Breast epithelium (tissue), 3 donors: Measurements from ENCODE around the gene SYNDIG1.

ENCODE experiments used
- CTCF ChIP-seq, 3 donors: fragments of 450-650 bp; IDR thresholded peaks; one replicate each; pipeline ENCODE4 v1.5.1; 2016 to 2017; ENCODE audit warnings: antibody characterized with exemption in 3 of 3, mild to moderate bottlenecking in 3 of 3, moderate library complexity in 3 of 3
- POLR2AphosphoS5 ChIP-seq, 3 donors: sonication (generic); formaldehyde crosslinking; IDR thresholded peaks; one replicate each; pipeline ENCODE4 v1.6.1; 2017; ENCODE audit warnings: antibody characterized with exemption in 3 of 3

DNA sequence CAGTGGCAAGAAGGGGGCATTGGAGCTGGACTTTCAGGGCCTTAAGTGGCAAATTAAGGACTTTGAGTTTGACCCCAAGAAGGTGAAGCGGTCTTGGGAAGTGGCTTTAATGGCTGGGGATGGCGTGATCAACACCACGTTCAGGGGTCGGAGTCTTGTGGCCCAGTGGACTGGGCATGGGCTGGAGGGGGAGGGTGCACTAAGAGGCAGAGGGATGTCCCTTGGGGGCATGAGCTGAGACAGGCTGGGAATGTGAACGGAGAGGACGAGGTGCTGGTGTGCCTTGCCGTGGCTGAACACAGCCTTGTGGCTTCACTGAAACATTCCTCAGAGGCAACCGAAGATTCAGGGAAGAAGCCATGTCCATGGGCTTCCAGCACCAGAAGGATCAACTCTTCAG lies 227.0 kb downstream of the SYNDIG1 start:
- TF ChIP-seq CTCF (IDR thresholded peaks at IDR 0.05) (no peak), POLR2AphosphoS5 (IDR thresholded peaks at IDR 0.05) (no peak)
